H1 (cell line): ENCODE measurements around the gene PRRT4. TPM values are rescaled to one million over a fixed set of nuclear protein-coding genes. Genes with fewer than 3 reads are reported as not detected.

Experiments used
- GABPA ChIP-seq: IDR thresholded peaks from 2 replicates; pipeline ENCODE4 v1.6.1; 2011; ENCODE audit warnings: mild to moderate bottlenecking, low read length, moderate library complexity, borderline replicate concordance; ENCODE audit not compliant: insufficient read depth
- SIRT6 ChIP-seq: IDR thresholded peaks from one replicate; pipeline ENCODE4 v1.7.1; 2012; ENCODE audit warnings: low read length, inconsistent platforms
- SP1 ChIP-seq: IDR thresholded peaks from 2 replicates; pipeline ENCODE4 v1.6.1; 2011; ENCODE audit warnings: low read depth, low read length
- polyA plus RNA-seq, 7 experiments: library from polyadenylated mRNA; depleted of rRNA in 3 of 7; stranded (reverse) in 5 of 7; unstranded in 2 of 7; fragments of >200 nt in 5 of 7; fragments of 200-250 nt in 2 of 7; gene quantifications; 1 replicate in 5 of 7; 2 replicates in 1 of 7; 4 replicates in 1 of 7; pipeline versions ENCODE4 v1.2.1 to v1.2.3, GENCODE V29; 2011 to 2013; ENCODE audit warnings: missing spikeins in 2 of 7, mixed read lengths in 2 of 7
- total RNA-seq: library from RNA; stranded (reverse); fragmentation: NEBNext Ultra II Directional; extraction: Animal tissue kit (Norgen Biotek cat#: 25700); gene quantifications from 2 replicates; pipeline ENCODE4 v1.2.1, GENCODE V29; 2021
- TF ChIP-seq, protein P1 (sequence below): IDR thresholded peaks from 2 replicates; pipeline ENCODE4 v1.6.1; 2011; ENCODE audit warnings: low read length, improper control_type of control experiment

The PRRT4 gene
- total and polyA plus RNA-seq, 2 of the 8 experiments (the other 6 are each of a cell fraction or from before 2014, with no cell fraction given), result 0.34 to 1.0 TPM

DNA sequence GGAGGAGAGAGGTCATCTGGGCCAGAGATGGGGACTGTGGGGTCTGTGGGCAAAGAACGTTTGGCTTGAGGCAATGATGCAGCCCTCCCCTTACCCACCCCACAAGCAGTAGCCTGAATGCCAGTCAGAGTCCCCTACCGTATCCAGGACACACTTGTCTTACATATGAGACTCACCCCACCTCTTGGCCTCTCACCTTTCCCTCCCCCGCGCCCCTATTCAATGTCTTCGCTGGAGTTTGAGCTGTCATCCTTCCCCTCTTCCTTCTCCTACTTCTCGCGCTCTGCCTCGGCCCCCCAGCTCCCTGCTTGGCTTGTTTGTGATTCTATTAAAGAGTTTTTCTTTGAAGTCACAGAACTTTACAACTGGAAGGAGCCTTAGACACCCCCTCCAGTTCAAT is 8.9 kb downstream of the PRRT4 start (continued):
- TF ChIP-seq GABPA (no peak), SIRT6 (no peak), SP1 (no peak)
- TF ChIP-seq, protein P1, sequence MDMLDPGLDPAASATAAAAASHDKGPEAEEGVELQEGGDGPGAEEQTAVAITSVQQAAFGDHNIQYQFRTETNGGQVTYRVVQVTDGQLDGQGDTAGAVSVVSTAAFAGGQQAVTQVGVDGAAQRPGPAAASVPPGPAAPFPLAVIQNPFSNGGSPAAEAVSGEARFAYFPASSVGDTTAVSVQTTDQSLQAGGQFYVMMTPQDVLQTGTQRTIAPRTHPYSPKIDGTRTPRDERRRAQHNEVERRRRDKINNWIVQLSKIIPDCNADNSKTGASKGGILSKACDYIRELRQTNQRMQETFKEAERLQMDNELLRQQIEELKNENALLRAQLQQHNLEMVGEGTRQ, result no peak
- TF ChIP-seq, all 59 proteins: peak for 0
